H1 (cell line): ENCODE measurements around the gene CA10. TPM values are rescaled to one million over a fixed set of nuclear protein-coding genes. Genes with fewer than 3 reads are reported as not detected.

ENCODE experiments used
- CTCF ChIA-PET: fragments of 300-600 bp; sonication (Branson Sonifier 250); formaldehyde crosslinking; loops from one replicate; lab custom pipeline; 2021; ENCODE audit not compliant: partially characterized antibody; lab: Charles Lee
- POLR2A ChIA-PET: fragments of 300-600 bp; sonication (Branson Sonifier 250); formaldehyde crosslinking; loops from one replicate; lab custom pipeline; 2021; ENCODE audit warnings: inconsistent platforms; ENCODE audit not compliant: partially characterized antibody; lab: Charles Lee
- DNase-seq, 2 experiments: peaks; one replicate each; pipeline versions ENCODE4 v3.0.0 to v3.0.0-alpha.2; 2010 to 2022; ENCODE audit warnings: low spot score in 2 of 2, low read depth in 1 of 2, mixed read lengths in 1 of 2
- FAIRE-seq: peaks from 2 replicates; lab custom pipeline; 2011; peaks lifted over from hg19 to GRCh38; lab: Jason Lieb, UNC
- H2AFZ ChIP-seq: 2 replicates; pipeline ENCODE4 v1.8.1; 2012; ENCODE audit warnings: low read length, inconsistent platforms
- H2AK5ac ChIP-seq: 2 replicates; pipeline ENCODE4 v1.6.1; 2013; ENCODE audit warnings: low read depth, low read length
- H2BK120ac ChIP-seq: replicated peaks from 2 replicates; pipeline ENCODE3; 2013; ENCODE audit warnings: low read depth, low read length, inconsistent platforms
- H2BK12ac ChIP-seq: 2 replicates; pipeline ENCODE4 v1.6.1; 2013; ENCODE audit warnings: low read depth, low read length
- H2BK15ac ChIP-seq: 2 replicates; pipeline ENCODE4 v1.6.1; 2013; ENCODE audit warnings: low read length
- H2BK20ac ChIP-seq: 2 replicates; pipeline ENCODE4 v1.6.1; 2013; ENCODE audit warnings: low read length
- H2BK5ac ChIP-seq: 2 replicates; pipeline ENCODE4 v1.6.1; 2013; ENCODE audit warnings: low read depth, low read length
- H3K14ac ChIP-seq: 2 replicates; pipeline ENCODE4 v1.6.1; 2013; ENCODE audit warnings: inconsistent platforms; ENCODE audit not compliant: insufficient read length
- H3K18ac ChIP-seq: 2 replicates; pipeline ENCODE4 v1.6.1; 2013; ENCODE audit warnings: low read length; ENCODE audit errors: extremely low read depth
- H3K23ac ChIP-seq: 2 replicates; pipeline ENCODE4 v1.6.1; 2013; ENCODE audit warnings: inconsistent platforms; ENCODE audit not compliant: insufficient read length
- H3K23me2 ChIP-seq: 2 replicates; pipeline ENCODE4 v1.6.1; 2013; ENCODE audit warnings: low read depth, low read length
- H3K27ac ChIP-seq: 2 replicates; pipeline ENCODE4 v1.6.1; 2011; ENCODE audit warnings: low read depth, low read length, inconsistent platforms
- H3K27me3 ChIP-seq, 4 experiments: replicated peaks in 1 of 4; 1 replicate in 1 of 4; 2 replicates in 3 of 4; pipeline versions ENCODE4 v1.6.1 to v1.8.1; 2011 to 2013; ENCODE audit warnings: low read length in 3 of 4, mild to moderate bottlenecking in 3 of 4, inconsistent platforms in 2 of 4, mixed read lengths in 2 of 4, moderate library complexity in 1 of 4; ENCODE audit not compliant: control insufficient read depth in 3 of 4, insufficient read depth in 3 of 4; ENCODE audit errors: extremely low read depth in 1 of 4
- H3K36me3 ChIP-seq, 4 experiments: 2 replicates each; pipeline versions ENCODE4 v1.6.1 to v1.8.1; 2011 to 2013; ENCODE audit warnings: mild to moderate bottlenecking in 4 of 4, low read length in 3 of 4, moderate library complexity in 2 of 4, control low read depth in 1 of 4, inconsistent platforms in 1 of 4; ENCODE audit not compliant: insufficient read depth in 4 of 4, control insufficient read depth in 2 of 4
- H3K4ac ChIP-seq: replicated peaks from 2 replicates; pipeline ENCODE3; 2013; ENCODE audit warnings: low read length, low read depth, mixed read lengths, inconsistent platforms; ENCODE audit not compliant: insufficient read length
- H3K4me1 ChIP-seq, 4 experiments: replicated peaks in 1 of 4; 1 replicate in 1 of 4; 2 replicates in 3 of 4; pipeline versions ENCODE4 v1.6.1 to v1.8.1; 2011 to 2013; ENCODE audit warnings: low read length in 3 of 4, inconsistent platforms in 2 of 4, mixed read lengths in 1 of 4; ENCODE audit not compliant: insufficient read depth in 4 of 4, control insufficient read depth in 3 of 4
- H3K4me2 ChIP-seq, 2 experiments: 2 replicates each; pipeline versions ENCODE4 v1.6.1 to v1.8.1; 2011 to 2013; ENCODE audit warnings: low read depth in 2 of 2, low read length in 2 of 2, control low read depth in 1 of 2, inconsistent platforms in 1 of 2, mild to moderate bottlenecking in 1 of 2; ENCODE audit not compliant: insufficient read depth in 1 of 2
- H3K4me3 ChIP-seq, 4 experiments: fragments of 200-600, 300-600 bp in 1 of 4; sonication (generic), shearing (Covaris generic), sonication (Bioruptor Twin) in 1 of 4; 2 replicates each; pipeline versions ENCODE4 v1.5.1 to v1.8.1; 2011 to 2016; ENCODE audit warnings: low read length in 4 of 4, low read depth in 3 of 4, control low read depth in 2 of 4, inconsistent platforms in 2 of 4, mild to moderate bottlenecking in 2 of 4, mixed read lengths in 1 of 4, moderate library complexity in 1 of 4; ENCODE audit not compliant: insufficient read depth in 2 of 4; ENCODE audit errors: extremely low read depth in 1 of 4
- H3K56ac ChIP-seq: replicated peaks from 2 replicates; pipeline ENCODE3; 2013; ENCODE audit warnings: low read depth, mild to moderate bottlenecking, mixed read lengths, low read length, inconsistent platforms; ENCODE audit not compliant: insufficient read length
- H3K79me1 ChIP-seq: 2 replicates; pipeline ENCODE4 v1.6.1; 2013; ENCODE audit warnings: low read depth, low read length, control low read depth
- H3K79me2 ChIP-seq, 2 experiments: 2 replicates each; pipeline versions ENCODE4 v1.6.1 to v1.8.1; 2012 to 2013; ENCODE audit warnings: low read length in 2 of 2, mild to moderate bottlenecking in 2 of 2, inconsistent platforms in 1 of 2; ENCODE audit not compliant: insufficient read depth in 2 of 2, control insufficient read depth in 1 of 2
- H3K9ac ChIP-seq, 4 experiments: replicated peaks in 1 of 4; 1 replicate in 1 of 4; 2 replicates in 3 of 4; pipeline versions ENCODE4 v1.6.1 to v1.8.1; 2011 to 2013; ENCODE audit warnings: low read depth in 3 of 4, low read length in 3 of 4, control low read depth in 2 of 4, mild to moderate bottlenecking in 2 of 4, moderate library complexity in 2 of 4, inconsistent platforms in 1 of 4; ENCODE audit errors: extremely low read depth in 1 of 4
- H3K9me3 ChIP-seq, 2 experiments: 2 replicates each; pipeline versions ENCODE4 v1.6.1 to v1.8.1; 2012 to 2013; ENCODE audit warnings: mild to moderate bottlenecking in 2 of 2, moderate library complexity in 2 of 2, control low read depth in 1 of 2, inconsistent platforms in 1 of 2, low read depth in 1 of 2, low read length in 1 of 2, mixed read lengths in 1 of 2; ENCODE audit not compliant: insufficient read depth in 2 of 2
- H4K20me1 ChIP-seq, 2 experiments: replicated peaks in 1 of 2; 2 replicates each; pipeline versions ENCODE3 to v1.8.1; 2011 to 2013; ENCODE audit warnings: inconsistent platforms in 2 of 2, low read length in 2 of 2, mild to moderate bottlenecking in 1 of 2; ENCODE audit not compliant: insufficient read depth in 2 of 2, control insufficient read depth in 1 of 2
- H4K5ac ChIP-seq: 2 replicates; pipeline ENCODE4 v1.6.1; 2013; ENCODE audit warnings: low read length, low read depth, mixed read lengths, inconsistent platforms; ENCODE audit not compliant: insufficient read length
- H4K8ac ChIP-seq: 2 replicates; pipeline ENCODE4 v1.8.0; 2013; ENCODE audit warnings: mild to moderate bottlenecking, moderate library complexity, low read length, inconsistent platforms; ENCODE audit not compliant: insufficient read depth; ENCODE audit errors: extremely low read depth
- H4K91ac ChIP-seq: replicated peaks from 2 replicates; pipeline ENCODE3; 2013; ENCODE audit warnings: low read length, mixed read lengths, inconsistent platforms; ENCODE audit not compliant: insufficient read length
- CHD1 ChIP-seq: IDR thresholded peaks from 2 replicates; pipeline ENCODE4 v1.6.1; 2012; ENCODE audit warnings: low read depth, low read length, improper control_type of control experiment
- EZH2 ChIP-seq: fragments of 200-600 bp; sonication (generic); IDR thresholded peaks from 2 replicates; pipeline ENCODE4 v1.7.1; 2012; ENCODE audit warnings: low read depth, mild to moderate bottlenecking, moderate library complexity, low read length, inconsistent platforms; ENCODE audit not compliant: severe bottlenecking
- HDAC2 ChIP-seq, 2 experiments: fragments of 300-600 bp in 1 of 2; sonication (generic) in 1 of 2; IDR thresholded peaks; 2 replicates each; pipeline ENCODE4 v1.6.1; 2011 to 2012; ENCODE audit warnings: low read depth in 2 of 2, low read length in 2 of 2, mild to moderate bottlenecking in 2 of 2, moderate library complexity in 2 of 2, borderline replicate concordance in 1 of 2, inconsistent platforms in 1 of 2
- JUN ChIP-seq: IDR thresholded peaks from 2 replicates; pipeline ENCODE4 v1.6.1; 2011; ENCODE audit warnings: low read depth, mild to moderate bottlenecking, improper control_type of control experiment, low read length
- MAX ChIP-seq: IDR thresholded peaks from 2 replicates; pipeline ENCODE4 v1.6.1; 2012; ENCODE audit warnings: inconsistent platforms
- RNF2 ChIP-seq: fragments of 200-900, 300-1000 bp; sonication (generic); IDR thresholded peaks from 2 replicates; pipeline ENCODE4 v1.7.1; 2016; ENCODE audit warnings: borderline replicate concordance, low read depth, mild to moderate bottlenecking, antibody characterized with exemption, low read length; ENCODE audit not compliant: poor library complexity, severe bottlenecking; ENCODE audit errors: missing control alignments
- SP4 ChIP-seq: IDR thresholded peaks from 2 replicates; pipeline ENCODE4 v1.6.1; 2012; ENCODE audit warnings: low read length, inconsistent platforms
- TEAD4 ChIP-seq: IDR thresholded peaks from 2 replicates; pipeline ENCODE4 v1.6.1; 2012; ENCODE audit warnings: low read depth, low read length, inconsistent platforms, mixed read lengths
- WGBS, 2 experiments: shearing (Covaris generic) in 1 of 2; methylation state at CpG; one replicate each; pipeline versions ENCODE4 v1.1.6 to v1.1.7; 2013 to 2015; ENCODE audit warnings: low lambda C conversion rate in 2 of 2, mixed read lengths in 2 of 2, inconsistent platforms in 1 of 2, low coverage in 1 of 2, missing lambda C conversion rate in 1 of 2; ENCODE audit not compliant: insufficient replicate concordance in 2 of 2, insufficient coverage in 1 of 2, insufficient read length in 1 of 2; ENCODE audit errors: extremely low coverage in 1 of 2, missing lambda C conversion rate in 1 of 2; 5-methylcytosine and 5-hydroxymethylcytosine counted together
- polyA plus RNA-seq, 7 experiments: library from polyadenylated mRNA; depleted of rRNA in 3 of 7; stranded (reverse) in 5 of 7; unstranded in 2 of 7; fragments of >200 nt in 5 of 7; fragments of 200-250 nt in 2 of 7; gene quantifications; 1 replicate in 5 of 7; 2 replicates in 1 of 7; 4 replicates in 1 of 7; pipeline versions ENCODE4 v1.2.1 to v1.2.3, GENCODE V29; 2011 to 2013; ENCODE audit warnings: missing spikeins in 2 of 7, mixed read lengths in 2 of 7
- total RNA-seq: library from RNA; stranded (reverse); fragmentation: NEBNext Ultra II Directional; extraction: Animal tissue kit (Norgen Biotek cat#: 25700); gene quantifications from 2 replicates; pipeline ENCODE4 v1.2.1, GENCODE V29; 2021

The CA10 gene
- total and polyA plus RNA-seq, 2 of the 8 experiments (the other 6 are each of a cell fraction or from before 2014, with no cell fraction given): 0.60 to 0.63 TPM

GRCh38 chr17:51722994-51723393, 435.5 kb downstream of the CA10 start:
- H3K23ac ChIP-seq: no peak overlapping the region
- no peak overlapping the region for H2BK20ac ChIP-seq
- no peaks in the 10 kb centered on the region for H3K23me2 ChIP-seq
- POLR2A ChIA-PET: no interaction called here
- no peak overlapping the region for H2AK5ac ChIP-seq
- no peaks in the 10 kb centered on the region for H3K79me1 ChIP-seq
- H2AFZ ChIP-seq: no peak overlapping the region
- no peak overlapping the region for H3K4me3 ChIP-seq
- no peak overlapping the region for H3K56ac ChIP-seq
- DNase-seq (no peak), FAIRE-seq (no peak)
- H3K4me1 ChIP-seq: no peaks in the 10 kb centered on the region
- no peak overlapping the region for H3K4me2 ChIP-seq
- TF ChIP-seq RNF2 (no peak), CHD1 (no peak), JUN (no peak), MAX (no peak), SP4 (no peak), EZH2 (no peak), TEAD4 (no peak), HDAC2 (IDR thresholded peaks at IDR 0.05; ENCODE audit: borderline replicate concordance in 1 of 2, low read depth in 2 of 2, low read length in 2 of 2) (no peak)
- H3K18ac ChIP-seq: no peak overlapping the region
- no peak overlapping the region for H3K4ac ChIP-seq
- no peak overlapping the region for H2BK15ac ChIP-seq
- no peaks in the 10 kb centered on the region for H3K36me3 ChIP-seq
- peaks cover 0 to 2% (median 0%) of the 10 kb centered on the region in 4 experiments; a peak in 1 of 7 replicates for H3K27me3 ChIP-seq
- H4K5ac ChIP-seq: no peak overlapping the region
- H3K27ac ChIP-seq: no peak overlapping the region
- no peak overlapping the region for H4K8ac ChIP-seq
- no peak overlapping the region for H2BK120ac ChIP-seq
- no peaks in the 10 kb centered on the region for H3K79me2 ChIP-seq
- H3K14ac ChIP-seq: no peak overlapping the region
- WGBS, 2 experiments: 93% methylated on average over 1 of the region's 1 CpG; no CpG with 5 or more reads in 1 of the 2 experiments
- no peak overlapping the region for H2BK12ac ChIP-seq
- no peak overlapping the region for H2BK5ac ChIP-seq
- no peaks in the 10 kb centered on the region for H3K9me3 ChIP-seq
- H4K91ac ChIP-seq: no peak overlapping the region
- 0 out of 7 replicates have a peak overlapping the region, but pooled peaks of 1 of the 4 experiments have one; percentile 5 for H3K9ac ChIP-seq
- CTCF ChIA-PET: interaction anchor here (1.6 kb wide), 1 partner anchor 11 kb away, joined by 5 read pairs; no protein-coding TSS in a partner anchor
- H4K20me1 ChIP-seq: no peaks in the 10 kb centered on the region
